GM19193 (cell line): Measurements from ENCODE around the gene ACTBL2.

ENCODE experiments used
- POLR2A ChIP-seq: IDR thresholded peaks from 4 replicates; pipeline ENCODE4 v1.6.1; 2011; ENCODE audit not compliant: insufficient read depth, insufficient read length; ENCODE audit errors: extremely low read depth

Gene ACTBL2

DNA sequence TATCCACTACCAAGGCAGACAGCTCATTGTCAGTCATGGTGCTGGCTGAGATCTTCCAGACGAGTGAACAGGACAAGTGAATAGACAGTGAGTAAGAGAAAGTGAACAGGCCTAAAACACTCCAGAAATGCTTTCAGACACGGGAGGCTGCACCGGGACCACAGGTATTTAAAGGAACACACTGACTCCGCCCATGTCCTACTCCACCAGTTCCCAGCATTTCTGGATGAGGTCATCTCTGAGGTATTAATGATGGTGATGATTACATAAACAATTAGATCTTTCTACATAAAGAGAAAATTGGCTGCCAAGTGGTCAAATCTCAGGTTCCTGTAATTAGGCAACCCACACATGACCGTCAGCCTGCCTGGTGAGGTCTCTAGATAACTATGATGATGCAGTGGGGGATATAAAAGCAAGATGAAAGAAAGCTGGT, at the start of gene ACTBL2:
ACTBL2 (minus strand) TSS at position 141 of the 436 bp plus-strand sequence; CDS start at position 37, 104 bp downstream.
- no peak for TF ChIP-seq POLR2A

DNA sequence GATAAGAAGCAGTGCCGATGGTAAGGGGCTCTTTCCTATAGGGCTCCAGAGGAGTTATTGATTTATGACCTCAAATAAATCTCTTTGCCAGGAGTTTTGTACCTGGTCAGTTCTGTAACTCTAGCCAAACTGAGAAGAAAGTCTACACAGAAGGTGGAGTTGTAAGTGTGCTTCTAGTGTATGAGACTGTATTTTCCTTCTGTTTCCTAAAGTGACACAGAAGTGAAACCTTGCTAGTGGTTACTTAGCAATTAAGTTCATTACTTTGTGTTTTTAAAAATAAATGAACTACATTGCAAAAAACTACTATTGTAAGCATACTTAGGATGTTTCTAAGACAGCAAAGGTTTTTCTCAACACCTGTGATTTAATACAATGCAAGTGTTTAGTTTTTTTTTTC, 48.7 kb upstream of the ACTBL2 start:
- no peak for TF ChIP-seq POLR2A

DNA sequence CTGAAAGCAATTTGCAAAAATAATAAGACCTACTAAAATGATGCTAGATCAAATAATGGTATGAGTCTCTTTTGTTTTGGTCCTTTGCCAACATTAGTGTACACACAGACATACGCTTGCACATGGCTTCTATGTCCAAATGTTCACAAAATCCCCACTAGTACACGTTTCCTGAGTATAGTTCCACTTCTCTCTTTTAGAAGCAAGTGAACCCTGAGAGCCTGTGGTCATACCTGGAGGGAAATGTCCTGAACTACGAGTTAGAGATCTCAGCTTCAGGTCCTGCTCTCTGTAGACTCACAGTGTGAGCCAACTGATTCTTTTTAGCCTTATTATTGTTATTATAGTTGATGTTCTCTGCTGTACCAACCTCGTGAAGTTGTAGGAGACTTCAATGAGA, 47.3 kb upstream of the ACTBL2 start:
- TF ChIP-seq POLR2A, result no peak

DNA sequence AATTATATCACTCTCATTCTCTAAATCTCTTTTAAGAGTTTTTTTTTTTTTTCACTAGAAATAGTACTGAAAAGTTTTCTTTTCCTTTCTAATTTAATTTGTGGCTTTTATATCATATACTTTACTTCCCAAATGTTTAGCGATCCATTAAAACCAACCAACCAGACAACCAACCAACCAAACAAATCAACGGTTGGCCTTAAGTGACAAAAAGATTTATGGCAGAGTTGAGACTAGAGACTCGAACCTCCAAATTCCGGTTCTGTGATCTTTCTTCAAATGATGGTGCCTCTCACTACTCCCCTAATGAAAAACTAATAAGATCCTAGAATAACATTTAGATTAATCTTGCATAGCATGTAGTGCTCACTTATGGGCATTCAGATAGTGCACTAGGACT, 45.3 kb upstream of the ACTBL2 start:
- no peak for TF ChIP-seq POLR2A

DNA sequence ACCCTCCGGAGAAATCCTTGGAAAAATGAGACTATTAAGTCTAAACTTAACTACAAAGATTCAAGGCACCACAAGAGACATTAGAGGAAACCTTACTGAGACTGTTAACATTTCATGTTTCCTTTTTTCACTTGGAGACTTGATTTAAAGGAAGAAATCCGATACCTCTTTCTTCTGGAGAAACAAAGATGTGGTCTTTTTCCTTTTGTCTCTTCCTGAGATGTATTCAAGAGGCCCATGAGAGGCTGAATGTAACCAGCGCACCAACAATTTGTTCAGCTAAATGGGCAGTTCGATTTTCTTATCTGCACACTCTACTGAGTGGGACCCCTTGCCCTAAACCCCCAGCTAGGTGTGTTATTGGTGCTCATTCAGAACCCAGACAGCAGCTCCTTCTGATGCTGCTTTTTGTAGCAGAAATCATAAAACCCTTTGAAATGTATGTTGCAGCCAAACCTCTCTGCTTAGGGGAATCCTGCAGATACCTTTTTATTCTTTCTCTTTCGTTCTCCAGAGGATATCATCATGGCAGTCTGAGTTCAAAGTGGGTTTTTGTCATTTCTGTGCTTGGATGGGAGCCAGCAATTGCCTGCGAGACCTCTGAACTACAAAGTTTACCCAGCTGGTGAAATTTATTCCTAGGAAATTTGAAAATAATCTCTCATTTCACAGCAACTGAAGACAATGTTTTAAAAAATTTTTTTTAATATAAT, 41.9 kb upstream of the ACTBL2 start:
- no peak for TF ChIP-seq POLR2A

DNA sequence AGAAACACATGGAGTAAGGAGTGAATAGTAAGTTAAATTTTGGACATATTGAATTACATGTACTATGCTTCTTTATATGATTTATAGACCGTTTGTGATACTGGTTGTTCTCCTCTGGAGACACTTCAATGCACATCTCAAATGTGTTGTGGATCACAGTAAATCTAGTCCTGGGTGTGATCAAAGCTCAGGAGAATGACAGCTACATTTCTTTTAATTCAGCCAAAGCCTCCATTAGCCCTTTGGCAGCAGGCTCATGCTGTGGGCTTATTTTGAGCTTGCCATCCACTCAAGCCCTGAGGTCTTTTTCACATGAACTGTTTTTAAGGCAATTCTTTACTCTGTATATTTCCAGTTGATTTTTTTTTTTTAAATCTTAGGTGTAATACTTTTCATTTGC, 34.6 kb upstream of the ACTBL2 start:
- no peak for TF ChIP-seq POLR2A

DNA sequence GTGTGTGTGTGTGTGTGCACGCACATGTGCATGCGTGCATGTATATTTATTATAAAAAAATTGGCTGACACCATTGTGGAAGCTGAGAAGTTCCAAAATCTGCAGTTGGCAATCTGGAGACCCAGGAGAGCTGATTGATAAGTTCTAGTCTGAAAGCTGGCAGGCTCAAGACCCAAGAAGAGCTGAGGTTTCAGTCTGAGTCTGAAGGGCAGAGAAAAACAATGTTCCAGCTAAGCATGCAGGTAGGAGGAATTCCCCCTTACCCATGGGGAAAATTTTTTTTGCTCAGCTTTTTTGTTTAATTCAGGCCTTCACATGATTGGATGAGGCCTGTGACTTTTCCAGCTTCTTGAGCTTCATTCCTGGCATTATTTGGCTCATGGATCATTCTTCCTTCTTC, 31.2 kb upstream of the ACTBL2 start:
- TF ChIP-seq POLR2A, result no peak

DNA sequence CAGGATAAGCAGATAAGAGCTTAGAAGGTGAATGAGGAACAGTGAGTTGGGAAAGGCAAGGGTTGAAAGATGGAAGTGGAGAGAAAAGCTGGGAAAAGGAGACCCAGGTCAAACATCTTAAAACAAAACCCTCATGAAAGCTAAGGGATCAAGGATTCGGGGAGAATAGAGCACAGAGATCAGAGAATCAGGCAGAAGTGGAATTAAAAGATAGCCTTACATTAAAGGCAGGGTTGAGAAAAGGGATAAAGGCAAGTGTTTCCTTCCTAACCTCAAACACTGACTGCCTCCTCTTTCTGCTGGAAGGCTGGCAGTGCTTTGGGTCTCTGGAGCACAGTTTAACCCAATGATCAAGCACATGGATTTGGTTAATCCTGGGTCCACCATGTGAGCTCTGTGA, 28.7 kb upstream of the ACTBL2 start:
- TF ChIP-seq POLR2A, result no peak

DNA sequence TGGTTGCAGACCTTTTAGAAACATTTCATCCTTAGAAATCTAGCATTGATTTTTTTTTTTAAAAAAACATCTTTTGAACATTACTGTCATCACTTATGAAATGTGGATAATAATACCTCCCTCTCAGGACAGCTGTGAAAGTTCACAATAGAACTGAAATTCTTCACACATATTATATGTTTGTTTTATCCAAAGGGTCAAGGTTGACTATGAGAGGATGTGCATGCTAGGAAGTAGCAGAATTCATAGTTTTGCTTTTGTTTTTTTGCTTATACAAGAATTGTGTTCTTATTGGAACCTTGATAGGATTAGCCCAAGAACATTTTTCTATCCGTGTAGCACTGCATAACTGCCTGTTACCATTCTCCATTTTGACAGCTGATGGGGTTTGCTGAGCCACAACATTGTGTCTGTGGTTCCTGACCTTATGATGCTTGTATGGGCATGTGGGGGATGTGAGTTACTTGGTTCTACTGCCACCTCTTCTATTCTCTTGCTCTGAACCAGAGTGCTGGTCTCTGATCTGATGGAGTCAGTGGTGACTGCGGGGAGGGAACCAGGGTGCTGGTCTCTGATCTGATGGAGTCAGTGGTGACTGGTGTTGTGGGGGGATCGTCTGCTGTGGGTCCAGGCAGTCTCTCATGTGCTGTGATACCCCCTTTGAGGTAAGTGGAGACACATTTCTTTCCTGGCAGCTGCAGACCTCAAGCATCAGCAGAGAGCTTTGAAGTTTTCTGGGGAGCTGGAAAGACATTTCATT, 27.1 kb upstream of the ACTBL2 start:
- TF ChIP-seq POLR2A, result no peak

DNA sequence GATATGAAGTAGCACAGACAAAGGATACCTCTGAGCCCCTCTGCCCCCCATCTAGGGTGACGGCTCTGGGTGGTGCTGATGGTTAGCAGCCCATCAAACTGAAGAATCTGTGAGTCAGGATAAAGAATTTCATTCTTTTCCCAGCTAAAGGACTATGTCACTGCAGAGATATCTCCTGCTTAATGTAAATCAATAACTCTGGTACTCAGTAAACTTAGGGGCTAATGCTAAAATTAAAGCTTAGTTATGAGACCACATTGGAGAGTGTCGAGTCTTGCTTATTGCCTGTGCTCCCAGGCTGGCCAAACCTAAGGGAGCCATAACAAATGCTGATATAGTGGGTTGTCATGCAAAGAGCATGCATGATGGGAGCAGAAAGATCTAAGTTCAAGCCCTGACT, 25.6 kb upstream of the ACTBL2 start:
- no peak for TF ChIP-seq POLR2A

DNA sequence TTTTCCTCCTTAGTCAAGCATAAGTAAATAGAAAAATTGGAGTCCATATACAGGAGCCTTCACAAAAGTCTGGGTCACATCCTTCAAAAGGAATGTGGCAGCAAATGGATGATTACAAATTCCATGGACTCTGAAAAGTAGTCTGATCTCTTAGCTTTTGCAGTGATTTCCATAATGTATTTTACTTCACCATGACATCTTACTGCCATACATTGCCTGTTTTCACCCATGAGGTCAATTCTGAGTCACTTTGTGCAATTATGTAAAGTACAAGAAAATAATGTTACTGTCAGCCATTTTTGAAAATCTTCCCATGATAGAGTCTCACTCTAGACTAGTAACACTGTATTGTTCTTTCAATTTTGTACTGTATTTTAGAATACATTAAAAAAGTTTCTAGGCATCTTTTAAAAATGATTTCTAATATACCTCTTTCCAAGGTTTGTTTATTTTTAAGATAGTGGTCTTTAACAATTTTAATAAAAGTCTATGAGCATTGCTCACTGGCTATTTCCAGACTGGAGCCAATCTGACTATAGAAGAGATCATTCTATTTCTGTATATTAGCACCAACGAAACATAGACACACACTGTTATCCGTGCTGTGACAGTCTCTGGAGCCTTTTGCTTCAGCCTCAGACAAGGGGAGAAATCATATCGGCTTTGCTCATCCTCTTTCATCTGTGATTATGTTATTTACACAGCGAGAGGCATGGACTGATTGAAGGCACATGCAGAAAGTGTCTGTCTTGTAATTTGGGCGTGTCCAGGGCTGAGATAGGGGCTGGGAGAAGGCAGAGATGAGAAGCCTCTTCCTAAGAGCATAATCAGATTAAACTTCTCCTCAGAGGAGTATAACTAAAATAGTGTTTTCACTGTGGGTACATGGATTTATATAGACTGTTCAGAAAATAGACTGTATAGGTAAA, 22.9 kb upstream of the ACTBL2 start:
- no peak for TF ChIP-seq POLR2A

DNA sequence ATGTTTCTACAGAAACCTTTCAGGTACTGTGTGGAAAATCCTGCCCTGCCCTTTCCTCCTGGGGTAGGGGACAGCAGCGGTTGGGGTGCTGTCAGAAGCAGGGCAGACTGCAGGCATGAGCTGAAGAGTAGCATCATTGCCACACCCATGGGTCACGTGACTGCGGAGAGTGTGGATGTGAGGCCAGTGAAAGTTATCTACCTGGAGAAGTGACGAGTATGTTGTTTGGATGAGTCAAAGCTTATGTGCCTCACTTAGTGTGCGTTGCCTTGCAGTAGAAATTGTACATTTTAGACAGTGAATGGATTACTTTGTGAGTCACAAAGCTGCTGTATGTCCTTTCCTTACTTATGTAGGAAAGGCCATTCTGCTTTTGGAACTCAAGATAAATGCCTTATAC, 21.7 kb upstream of the ACTBL2 start:
- TF ChIP-seq POLR2A, result no peak

DNA sequence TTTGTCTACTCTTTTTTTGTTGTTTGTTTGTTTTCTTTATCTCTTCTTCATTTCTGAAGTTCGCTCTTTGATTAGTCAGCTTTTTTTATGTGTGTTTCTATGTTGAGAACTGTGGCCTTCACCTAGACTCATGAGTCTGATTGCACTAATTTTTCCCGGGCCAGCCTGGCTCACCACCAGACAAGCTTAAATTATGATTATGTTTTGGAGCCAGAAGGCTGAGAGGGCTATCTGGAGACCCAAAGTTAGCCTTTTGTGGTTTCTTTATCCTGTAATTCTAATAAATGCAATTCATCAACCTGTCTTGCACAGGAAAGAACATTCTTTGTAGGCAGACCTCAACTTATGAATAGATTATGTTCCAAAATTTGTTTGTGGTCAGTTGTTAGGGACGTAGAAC, 20.8 kb upstream of the ACTBL2 start:
- no peak for TF ChIP-seq POLR2A

DNA sequence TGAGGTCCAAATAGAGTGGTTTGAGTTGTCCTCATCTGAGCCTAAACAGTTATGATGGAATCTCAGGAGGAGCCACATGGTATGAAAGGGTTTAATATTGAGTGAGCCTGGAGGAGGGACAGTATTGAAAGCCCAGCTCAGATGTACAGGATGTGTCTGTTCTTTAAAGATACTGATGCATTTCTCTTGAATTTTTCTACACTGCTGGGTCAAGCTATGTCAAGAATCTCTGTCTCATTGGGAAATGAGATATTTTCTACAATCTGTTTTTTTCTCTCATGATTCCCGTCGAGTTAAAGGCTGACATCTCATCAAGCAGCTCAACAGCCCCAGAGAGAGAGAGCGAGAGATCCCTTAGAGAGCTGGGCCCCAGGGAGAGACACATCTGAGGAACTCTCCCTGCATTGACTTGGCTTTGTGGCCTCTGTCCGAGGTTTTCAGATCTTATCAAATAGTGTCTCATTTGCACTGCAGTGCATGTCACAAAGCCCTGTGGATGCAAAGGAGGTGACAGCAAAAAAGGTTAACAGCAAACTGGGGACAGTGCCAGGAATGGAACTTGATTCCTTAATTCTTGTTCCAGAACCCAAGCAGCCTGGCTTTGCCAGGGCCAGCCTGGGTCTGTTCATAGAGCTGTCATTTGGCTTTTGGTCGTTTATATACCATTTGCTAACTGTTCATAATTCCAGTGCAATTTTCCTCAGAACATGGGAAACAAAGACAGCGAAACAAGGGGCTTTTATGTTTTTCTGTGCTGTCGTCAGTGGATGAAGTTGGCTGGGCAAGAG, 19.0 kb upstream of the ACTBL2 start:
- TF ChIP-seq POLR2A, result no peak

DNA sequence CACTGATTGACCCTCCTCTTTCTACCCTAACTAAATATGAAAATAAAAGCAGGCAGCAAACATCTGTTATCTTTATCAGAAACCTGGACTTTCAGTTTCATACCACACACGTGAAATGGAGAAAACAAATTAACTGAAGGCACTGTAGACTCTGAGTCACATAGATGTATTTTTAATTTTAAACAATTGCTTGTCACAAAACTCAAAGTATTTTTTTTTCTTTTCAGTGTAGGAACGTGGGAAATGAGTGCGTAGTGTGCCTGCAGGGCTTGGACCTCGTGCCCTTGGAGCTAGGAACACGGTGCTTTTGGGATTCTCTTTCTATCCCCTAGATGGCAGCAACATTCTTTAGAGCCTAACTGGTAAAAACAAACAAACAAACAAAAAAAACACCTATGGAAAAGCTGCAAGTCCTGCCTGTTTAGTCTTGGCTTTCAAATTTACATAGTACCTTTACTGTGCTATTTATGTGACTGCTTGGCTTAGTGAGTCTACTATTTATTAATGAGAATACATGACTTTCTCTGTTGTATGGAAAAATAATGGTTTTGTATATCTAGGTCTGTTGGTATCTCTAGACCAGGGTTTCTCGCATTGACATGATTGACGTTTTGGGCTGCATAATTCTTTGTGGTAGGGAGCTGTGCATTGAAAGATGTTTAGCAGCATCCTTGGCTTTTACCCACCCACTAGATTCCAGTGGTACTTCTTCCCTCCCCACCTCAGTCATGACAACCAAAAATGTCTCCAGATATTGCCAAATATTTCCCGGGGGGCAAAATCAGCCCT, 16.8 kb upstream of the ACTBL2 start:
- no peak for TF ChIP-seq POLR2A

DNA sequence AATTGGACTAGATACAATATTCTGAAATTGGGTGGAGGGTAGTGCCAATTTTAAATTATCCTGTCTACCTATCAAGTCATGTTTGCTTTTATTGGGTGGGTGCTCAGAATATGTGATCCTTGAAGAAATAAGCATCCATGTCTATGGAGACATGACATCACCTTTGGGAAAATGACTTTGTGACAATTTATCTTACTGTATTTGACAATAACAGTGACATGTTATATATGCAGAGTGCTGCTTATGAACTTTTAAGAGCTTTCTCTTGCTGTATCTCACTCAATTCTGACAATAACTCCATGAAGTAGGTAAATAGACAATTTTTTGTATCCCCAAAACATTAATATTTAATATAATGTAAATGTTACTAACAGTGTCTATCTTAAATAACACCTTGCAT, 15.1 kb upstream of the ACTBL2 start:
- no peak for TF ChIP-seq POLR2A
